GM21529 (cell line): ENCODE results near the gene SEC31A.

Experiments used
- ATAC-seq: cut with Tn5 transposase; IDR thresholded peaks from one replicate; pipeline ENCODE4 v1.9.1; 2021; ENCODE audit not compliant: unreplicated experiment

Gene SEC31A

GRCh38 chr4:82770607-82771006 is 120.3 kb downstream of the SEC31A start:
- ATAC-seq, result no peak
